ENCODE results near the gene DENND2A.
A peak's percentile ranks its signal among the peaks of the same experiment; 100 is the strongest.

The DENND2A gene

GRCh38 chr7:140476698-140477261 lies 163.8 kb downstream of the DENND2A start:
- DNase-seq (ENCODE audit: insufficient read length, low spot score) (no peak), FAIRE-seq (no peak)

- FAIRE-seq (no peak), DNase-seq (ENCODE audit: insufficient read length, low spot score) (peak; percentile 53)
Measured at GRCh38 chr7:140475747-140476333, 164.8 kb downstream of the DENND2A start.
